Activated CD4-positive, CD25-positive, alpha-beta regulatory T cell treated with anti-CD3 and anti-CD28 coated beads, Interleukin-2, amount 50 U/mL, for 16 hours (primary cell): ENCODE measurements around the gene HSPB6.
A peak's percentile ranks its signal among the peaks of the same experiment; 100 is the strongest.

ENCODE experiments used
- DNase-seq: peaks from one replicate; pipeline ENCODE4 v3.0.0-alpha.2; 2020; ENCODE audit warnings: low read depth, low spot score

HSPB6 gene

DNA sequence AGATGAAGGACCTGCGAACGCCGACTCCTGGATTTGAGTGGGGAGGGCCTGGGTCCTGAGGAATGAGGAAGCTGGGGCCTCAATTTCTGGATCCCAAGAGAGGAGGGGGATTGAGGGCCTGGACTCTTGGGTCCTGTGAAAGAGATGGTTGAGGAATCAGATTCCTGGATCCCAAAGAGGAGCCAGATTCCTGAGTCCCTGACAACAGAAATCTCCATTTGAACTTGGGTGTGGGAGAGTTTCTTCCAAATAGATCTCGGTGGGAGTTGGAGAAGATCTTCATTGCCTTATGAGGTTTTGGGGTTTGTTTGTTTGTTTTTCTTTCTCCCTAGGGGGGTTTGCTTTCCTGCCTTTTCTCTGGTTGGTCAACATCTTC is 10.8 kb downstream of the HSPB6 start:
- DNase-seq: no peak

DNA sequence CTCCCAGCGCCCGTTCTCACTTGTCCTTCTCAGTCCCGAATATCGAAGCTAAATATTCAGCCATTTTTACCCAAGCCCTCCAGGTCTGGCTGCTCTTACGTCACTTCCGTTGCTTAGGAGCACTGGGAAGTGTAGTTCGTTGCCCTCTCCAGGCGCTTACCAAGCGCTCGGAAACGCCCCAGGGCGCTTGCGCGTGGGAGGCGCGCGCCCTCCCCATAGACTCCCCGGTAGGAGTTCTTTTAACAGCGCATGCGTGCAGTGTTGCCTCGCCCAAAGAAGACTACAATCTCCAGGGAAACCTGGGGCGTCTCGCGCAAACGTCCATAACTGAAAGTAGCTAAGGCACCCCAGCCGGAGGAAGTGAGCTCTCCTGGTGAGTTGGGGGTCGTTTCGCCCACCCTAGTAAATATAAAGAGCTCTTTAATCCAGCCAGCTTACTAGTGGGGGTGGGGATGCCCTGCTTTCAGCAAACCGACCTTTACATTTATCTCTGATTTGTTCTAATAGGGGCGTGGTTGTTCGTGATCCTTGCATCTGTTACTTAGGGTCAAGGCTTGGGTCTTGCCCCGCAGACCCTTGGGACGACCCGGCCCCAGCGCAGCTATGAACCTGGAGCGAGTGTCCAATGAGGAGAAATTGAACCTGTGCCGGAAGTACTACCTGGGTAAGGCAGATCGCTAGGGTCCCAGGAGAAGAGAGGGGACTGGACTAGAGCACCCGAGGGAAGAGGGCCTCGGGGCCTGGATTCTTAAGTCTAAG is 11.3 kb downstream of the HSPB6 start, which contains the start of the genes PSENEN and U2AF1L4:
Gene PSENEN (plus strand): TSS at position 324 of the 759 bp plus-strand sequence. CDS start 280 bp downstream, at position 604.
Gene U2AF1L4 (minus strand): TSS at position 91 of the 759 bp plus-strand sequence. CDS start 27 bp downstream, at position 64.
- peak; percentile 95 for DNase-seq

GRCh38 chr19:35744430-35745327 is 12.2 kb downstream of the HSPB6 start:
- peak; percentile 90 for DNase-seq

DNA sequence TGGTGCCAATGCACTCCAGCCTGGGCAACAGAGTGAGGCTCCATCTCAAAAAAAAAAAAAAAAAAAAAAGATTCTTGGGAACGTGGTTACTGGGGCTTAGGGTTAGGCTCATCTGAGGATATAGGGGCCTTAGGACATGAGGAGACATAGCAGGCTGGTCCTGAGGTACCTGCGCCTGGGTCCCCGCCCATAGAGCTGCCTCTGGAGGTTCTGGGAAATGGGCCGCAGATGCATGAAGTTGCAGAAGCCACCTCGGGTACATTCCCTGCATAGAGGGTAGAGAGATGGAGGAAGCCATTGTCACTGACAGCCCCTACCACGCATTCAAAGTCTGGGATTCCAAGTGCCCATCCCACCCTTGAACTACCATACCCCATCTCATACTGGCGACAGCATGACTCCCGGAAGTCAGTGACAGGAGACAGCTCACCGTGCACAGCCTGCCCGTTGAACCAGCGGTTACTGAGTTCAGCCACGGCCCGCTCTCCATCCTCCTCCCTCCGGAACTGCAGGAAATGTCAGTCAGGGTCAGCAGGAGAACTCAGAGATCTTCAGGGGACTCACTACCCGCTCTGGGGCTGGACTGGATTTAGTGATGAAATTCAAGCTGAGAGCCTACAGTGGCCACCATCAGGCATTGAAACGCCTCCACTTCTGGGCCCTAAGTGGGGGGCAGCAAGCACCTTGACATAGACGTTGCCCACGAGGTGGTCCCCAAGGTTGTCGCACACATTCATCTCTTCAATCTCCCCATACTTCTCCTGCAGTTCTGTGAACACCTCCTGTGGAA is 13.0 kb downstream of the HSPB6 start:
- DNase-seq: no peak

DNA sequence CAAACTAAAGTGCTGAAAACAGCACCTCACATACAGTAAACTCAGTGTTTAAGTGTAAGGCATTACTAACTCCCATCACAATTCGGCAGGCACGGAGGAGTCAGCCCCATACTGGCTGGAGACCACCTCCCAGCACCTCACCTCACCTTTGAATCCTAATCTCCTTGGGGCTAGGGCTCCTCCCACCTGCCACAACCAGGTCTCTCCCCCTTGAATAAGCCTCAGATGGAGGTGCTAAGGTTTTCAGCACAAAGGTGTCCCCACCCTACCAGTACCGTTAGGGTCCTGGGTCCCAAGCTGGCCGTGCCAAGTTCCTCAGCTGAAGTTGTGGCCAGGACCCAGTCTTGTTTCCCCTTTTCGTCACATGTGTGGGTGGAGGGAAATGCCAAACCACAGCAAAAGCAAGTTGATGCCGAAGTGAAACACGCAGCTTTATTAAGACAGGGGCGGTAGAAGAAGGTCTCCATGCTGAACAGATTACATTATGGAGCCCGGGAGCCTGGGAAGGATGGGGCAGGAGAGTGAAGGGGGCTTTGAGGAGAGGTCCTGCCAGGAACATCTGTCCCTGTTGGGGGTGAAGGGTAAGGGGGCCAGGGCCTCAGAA is 14.6 kb downstream of the HSPB6 start, which contains the start of gene IGFLR1:
Gene IGFLR1 (minus strand): TSS at position 332 of the 604 bp plus-strand sequence. CDS start 1,272 bp downstream, outside the sequence.
- DNase-seq: peak; percentile 50

GRCh38 chr19:35741203-35741515 is 15.7 kb downstream of the HSPB6 start:
- no peak for DNase-seq

GRCh38 chr19:35740423-35741202 is 16.2 kb downstream of the HSPB6 start:
- DNase-seq: peak; percentile 91

DNA sequence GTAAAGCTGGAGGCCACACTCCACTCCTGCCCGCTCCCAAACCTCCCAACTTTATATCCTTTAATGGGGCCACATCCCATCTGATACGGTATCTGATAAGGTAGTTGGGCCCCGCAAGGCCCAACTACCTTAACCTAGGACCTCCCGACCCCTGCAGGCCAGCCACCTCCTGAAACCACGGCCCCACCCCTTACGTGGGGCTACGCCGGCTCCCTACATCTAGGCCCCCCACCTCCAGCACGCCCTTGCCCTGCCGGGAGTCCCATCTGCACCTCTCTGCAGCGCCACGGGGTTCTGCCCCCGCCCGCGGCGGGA is 16.8 kb downstream of the HSPB6 start:
- DNase-seq: no peak

GRCh38 chr19:35739275-35740107 is 17.3 kb downstream of the HSPB6 start:
- no peak for DNase-seq

DNA sequence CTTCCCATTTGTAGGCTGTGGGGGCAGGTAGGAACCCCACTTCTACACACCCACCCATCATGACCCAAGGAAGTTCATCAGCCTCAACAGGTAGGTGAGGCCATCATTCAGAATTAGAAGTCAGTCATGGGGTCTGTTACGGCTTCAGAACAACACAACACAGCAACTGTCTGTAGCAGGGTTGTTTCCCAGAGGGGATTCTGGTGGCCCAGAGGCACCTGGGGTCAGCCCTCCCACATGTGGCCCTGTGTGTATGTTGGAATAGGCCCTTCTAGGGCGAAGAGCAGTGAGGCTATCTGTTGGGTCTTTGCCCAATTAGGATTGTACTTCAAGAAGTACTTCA is 18.0 kb downstream of the HSPB6 start:
- no peak for DNase-seq

GRCh38 chr19:35738021-35738886 is 18.6 kb downstream of the HSPB6 start:
- DNase-seq: no peak

- DNase-seq: no peak
These were observed 19.6 kb downstream of the HSPB6 start for GRCh38 chr19:35736913-35737886.

GRCh38 chr19:35734889-35735288 is 21.9 kb downstream of the HSPB6 start:
- DNase-seq: no peak

GRCh38 chr19:35734273-35734672 is 22.6 kb downstream of the HSPB6 start:
- no peak for DNase-seq

DNA sequence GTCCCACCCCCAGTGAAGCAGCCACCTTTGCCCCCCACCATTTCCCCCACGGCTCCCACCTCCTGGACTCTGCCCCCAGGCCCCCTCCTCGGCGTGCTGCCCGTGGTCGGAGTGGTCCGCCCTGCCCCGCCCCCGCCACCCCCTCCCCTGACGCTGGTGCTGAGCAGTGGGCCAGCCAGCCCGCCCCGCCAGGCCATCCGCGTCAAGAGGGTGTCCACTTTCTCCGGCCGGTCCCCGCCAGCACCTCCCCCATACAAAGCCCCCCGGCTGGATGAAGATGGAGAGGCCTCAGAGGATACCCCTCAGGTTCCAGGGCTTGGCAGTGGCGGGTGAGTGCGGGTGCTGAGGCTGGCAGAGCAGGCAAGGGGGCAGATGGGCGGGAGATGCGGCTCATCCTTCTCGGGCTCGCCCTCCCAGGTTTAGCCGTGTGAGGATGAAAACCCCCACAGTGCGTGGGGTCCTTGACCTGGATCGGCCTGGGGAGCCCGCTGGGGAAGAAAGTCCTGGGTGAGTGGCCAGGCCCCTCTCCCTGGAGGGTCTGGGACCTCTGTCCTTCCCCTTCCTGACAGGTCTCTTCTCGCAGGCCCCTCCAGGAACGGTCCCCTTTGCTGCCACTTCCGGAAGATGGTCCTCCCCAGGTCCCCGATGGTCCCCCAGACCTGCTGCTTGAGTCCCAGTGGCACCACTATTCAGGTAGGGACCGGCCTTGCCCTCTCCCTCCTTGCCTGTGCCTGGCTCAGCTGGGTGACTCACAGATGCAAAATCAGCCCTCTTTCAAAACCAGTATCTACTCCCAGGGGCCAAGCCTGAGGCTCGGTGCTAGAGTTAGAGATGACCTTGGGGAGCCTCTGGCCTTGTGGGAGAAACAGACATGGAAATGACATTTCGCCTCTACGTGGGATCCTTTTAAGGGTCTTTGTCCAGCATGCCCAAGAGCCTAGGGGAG is 23.4 kb downstream of the HSPB6 start:
- no peak for DNase-seq

DNA sequence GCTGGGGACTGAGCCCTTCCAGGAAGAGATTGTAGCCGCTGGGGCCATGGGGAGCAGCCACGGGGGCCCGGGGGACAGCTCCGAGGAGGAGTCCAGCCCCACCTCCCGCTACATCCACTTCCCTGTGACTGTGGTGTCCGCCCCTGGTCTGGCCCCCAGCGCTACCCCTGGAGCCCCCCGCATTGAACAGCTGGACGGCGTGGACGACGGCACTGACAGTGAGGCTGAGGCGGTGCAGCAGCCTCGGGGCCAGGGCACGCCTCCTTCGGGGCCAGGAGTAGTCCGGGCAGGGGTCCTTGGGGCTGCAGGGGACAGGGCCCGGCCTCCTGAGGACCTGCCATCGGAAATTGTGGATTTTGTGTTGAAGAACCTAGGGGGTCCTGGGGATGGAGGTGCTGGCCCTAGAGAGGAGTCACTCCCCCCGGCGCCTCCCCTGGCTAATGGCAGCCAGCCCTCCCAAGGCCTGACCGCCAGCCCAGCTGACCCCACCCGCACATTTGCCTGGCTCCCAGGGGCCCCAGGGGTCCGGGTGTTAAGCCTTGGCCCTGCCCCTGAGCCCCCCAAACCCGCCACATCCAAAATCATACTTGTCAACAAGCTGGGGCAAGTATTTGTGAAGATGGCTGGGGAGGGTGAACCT is 24.2 kb downstream of the HSPB6 start:
- DNase-seq: no peak
